HT1080 (cell line): Measurements from ENCODE around the gene CYTH4. TPM values are rescaled to one million over a fixed set of nuclear protein-coding genes. Genes with fewer than 3 reads are reported as not detected.
"Not testable (repeated sequence)": the region's sequence is repeated elsewhere in the genome, so short reads cannot be mapped to it uniquely, and the experiment has no call there.

Experiments
- DNase-seq: peaks from one replicate; pipeline ENCODE4 v3.0.0-alpha.2; 2015; ENCODE audit warnings: low read depth
- total RNA-seq: library from RNA; depleted of rRNA; stranded (reverse); fragments of >200 nt; shearing (Covaris generic); gene quantifications from 2 replicates; pipeline ENCODE4 v1.2.3, GENCODE V29; 2014

The CYTH4 gene
- total RNA-seq, 1 experiment from 2014 or later: 2.6 TPM

DNA sequence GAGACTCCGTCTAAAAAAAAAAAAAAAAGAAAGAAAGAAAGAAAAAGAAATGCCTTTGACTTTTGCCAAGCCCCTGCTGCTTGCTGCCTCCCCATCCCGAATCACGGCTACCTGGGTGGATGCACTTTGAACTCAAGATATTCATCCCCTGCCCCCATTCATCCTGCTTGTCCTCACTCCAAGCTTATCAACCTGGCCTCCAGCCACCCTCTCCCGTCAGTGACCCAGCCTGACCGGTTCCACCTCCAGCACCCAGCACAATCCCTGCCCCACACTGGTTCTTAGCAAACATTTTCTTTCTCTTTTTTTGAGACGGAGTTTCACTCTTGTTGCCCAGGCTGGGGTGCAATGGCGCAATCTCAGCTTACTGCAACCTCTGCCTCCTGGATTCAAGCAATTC is 44.4 kb downstream of the CYTH4 start:
- DNase-seq: no peak

DNA sequence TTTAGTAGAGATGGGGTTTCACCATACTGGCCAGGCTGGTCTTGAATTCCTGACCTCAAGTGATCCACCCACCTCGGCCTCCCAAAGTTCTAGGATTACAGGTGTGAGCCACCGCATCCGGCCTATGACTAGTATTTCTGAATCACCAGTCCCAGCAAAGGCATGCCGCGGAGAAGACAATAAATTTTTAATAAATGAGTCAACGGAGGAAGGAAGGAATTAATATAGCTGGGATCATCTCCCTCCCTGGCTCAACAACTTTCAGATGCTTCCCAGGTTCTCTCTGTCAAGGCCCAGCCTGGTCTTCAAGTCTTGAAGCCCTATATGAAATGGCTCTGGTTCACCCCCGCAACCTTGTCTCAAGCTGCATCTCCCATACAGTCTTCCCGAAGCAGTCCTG is 45.7 kb downstream of the CYTH4 start:
- DNase-seq: peak; percentile 99

DNA sequence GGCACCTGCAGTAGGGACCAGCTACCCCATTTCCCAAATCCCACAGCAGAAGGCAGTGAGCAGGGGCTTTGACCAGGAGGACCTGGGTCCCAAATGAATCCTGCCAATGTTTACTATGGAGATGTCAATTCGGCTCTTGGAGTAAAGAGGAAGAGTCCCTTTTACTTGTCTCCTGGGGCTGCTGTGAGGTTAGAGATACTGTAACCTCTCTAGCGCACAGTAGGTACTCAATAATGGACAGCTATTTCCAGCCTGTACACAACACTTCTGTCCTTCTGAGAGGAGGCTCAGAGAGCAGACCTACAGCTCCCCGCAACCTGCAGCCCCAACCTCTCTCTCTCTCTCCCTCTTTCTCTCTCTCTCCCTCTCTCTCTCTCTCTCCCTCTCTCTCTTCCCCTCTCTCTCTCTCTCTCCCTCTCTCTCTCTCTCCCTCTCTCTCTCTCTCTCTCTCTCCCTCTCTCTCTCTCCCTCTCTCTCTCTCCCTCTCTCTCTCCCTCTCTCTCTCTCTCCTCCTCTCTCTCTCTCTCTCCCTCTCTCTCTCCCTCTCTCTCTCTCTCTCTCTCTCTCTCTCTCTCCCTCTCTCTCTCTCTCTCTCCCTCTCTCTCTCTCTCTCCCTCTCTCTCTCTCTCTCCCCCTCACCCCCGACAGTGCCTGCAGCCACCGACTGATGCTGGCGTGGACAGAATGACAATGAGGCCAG is 46.4 kb downstream of the CYTH4 start:
- DNase-seq: not testable (repeated sequence)

DNA sequence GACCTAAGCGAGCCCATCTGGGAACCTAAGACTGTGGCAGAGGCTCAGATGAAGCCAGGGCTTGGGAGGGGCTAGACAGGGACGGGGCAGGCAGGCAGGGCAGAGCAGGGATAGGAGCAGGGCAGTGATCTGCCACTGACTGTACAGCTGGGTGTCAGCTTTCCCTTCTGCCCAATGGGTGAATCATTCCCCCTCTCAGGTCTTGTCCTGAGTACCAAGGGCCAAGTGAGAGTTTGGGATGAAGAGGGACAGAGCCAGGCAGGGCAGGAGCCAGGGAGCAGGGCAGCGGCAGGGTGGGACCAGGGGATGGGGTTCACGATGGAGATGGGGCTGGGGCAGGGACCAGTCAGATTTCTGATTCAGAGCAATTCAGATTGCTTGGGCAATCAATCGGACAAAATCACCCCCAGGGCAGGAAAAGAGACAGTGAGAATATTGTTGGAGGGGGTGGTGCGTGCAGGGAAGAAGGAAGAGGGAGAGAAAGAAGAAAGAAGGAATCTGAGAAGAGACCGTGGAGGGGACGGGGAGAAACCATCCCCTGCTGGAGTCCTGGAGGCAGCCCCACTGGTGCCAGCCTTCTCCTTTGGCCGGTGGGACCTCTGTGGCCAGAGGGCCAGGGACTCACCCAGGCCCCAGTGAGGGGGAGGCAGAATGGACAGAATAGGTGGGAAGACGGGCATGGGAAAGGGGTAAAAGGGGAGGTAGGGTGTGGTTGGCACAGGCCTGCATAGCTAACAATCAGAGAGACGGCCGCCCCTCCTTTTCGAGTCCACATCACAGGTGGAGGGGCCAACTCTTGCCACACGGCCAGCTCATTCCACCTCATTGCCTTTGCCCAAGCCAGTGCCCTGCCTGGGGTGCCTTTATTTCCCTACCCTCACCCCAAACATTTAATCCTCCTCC is 47.2 kb downstream of the CYTH4 start:
- peak; percentile 61 for DNase-seq

DNA sequence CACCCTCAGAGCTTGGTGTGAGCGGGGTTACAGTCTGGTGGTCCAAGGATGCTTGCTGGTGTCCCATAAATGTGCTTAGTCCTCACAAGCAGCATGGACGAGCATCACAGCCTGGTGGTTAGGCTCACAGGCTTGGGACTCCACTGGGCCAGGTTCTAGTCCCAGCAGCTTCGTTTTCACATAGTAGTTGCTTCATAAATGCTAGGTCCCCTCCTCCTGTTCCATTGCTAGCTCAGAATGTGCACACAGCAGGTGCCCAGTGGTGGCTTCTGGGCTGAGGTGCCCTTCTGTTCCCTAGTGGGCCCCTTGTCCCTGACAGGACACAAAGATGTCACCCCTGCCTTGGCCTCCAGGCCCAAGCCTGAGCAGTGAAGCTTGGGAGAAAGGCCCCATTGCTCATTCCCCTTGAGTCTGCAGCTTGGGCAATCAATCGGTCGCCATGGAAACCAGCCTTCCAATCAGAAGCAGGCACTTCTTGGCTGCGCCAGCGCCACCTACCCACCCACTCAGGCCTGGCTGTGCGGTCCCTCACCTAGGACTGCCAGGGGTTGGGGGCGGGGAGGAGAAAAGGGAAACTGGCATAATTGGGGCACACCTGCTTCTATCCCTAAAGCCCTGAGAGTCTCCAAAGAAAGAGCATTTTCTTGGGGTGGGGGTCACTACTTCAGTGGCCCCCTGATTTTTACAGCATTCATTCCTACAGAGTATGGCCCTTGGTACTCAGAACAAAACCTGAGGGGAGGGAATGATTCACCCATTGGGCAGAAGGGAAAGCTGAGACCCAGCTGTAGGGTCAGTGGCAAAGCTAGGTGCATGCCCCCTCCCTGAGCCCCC is 48.1 kb downstream of the CYTH4 start:
- peak; percentile 88 for DNase-seq

DNA sequence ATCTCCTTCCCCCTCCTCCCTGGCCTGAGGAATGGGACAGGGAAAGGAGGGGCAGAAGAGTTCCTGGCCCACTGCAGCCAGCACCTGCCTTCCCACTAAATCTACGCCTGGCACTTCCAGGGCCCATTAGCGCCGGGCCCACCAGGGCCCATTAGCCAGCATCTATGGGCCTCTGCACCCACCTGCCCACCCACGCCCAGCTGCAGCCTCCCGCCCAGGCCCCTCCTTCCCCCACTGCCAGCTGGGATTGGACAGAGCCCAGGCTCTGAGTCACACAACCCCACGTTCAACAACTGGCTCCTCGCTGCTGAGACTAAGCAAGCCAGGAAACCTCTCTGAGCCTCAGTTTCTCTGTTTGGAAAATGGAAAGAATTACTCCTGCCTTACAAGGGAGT is 48.7 kb downstream of the CYTH4 start:
- DNase-seq: peak; percentile 66

DNA sequence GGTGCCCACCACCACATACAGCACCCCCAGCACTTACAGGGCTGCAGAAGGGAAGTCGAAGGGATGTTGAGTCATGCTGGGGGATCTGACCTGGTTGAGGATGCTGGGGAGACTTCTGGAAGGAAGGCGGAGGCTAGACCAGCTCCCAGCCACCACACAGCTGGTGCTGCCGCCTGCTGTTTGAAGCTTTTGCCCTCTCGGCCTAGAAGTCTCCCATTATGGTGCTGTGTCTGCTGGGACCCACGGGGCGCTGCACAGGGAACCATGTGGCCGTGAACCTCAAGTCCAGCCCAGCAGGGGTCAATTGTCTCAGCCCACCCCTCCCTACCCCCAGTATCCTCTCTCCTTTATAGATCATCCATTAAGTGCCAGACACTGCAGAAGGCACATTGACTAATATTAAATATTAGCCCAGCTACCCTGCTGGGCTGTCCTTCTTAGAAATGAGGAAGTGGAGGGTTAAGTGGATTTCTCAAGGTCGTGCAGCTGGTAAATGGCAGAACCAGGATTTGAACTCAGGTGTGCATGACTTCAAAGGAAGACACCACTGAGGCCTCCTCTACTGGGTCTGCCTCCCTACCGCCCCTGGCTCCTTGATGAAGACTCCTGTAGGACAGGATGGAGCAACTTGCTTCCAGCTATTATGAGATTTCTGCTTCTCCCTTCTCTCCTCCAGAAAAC is 49.7 kb downstream of the CYTH4 start:
- DNase-seq: peak; percentile 80

DNA sequence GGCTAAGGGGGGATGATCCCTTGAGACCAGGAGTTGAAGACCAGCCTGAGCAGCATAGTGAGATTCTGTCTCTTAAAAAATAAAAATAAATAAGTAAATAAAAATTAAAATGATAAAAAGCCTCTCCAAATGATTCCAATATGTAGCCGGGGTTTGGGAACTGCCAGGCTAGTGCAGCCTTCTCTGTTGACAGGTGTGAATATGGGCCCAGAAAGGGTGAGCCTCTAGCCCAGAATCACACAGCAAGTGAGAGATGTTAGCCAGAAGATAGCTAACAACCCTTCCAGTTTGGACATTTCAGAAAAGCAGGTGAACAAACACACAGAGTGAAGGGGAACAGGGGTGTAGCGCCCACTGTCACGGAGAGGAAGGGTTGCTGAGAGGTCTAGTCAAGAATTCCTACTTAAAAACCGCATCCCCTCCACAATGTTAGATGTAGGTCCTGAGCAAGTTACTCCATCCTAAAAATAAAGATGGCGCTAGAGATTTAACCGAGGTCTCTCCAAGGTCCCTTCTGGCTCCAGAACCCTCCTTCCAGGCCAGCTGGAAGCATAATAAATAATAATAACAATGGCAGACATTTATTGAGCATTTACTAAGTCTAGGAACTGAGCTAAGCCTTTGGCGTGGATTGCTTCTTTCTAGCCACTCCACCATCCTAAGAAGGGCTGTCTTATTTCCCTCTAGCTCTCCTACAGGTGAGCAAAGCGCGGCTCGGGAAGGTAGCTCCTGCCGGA is 51.6 kb downstream of the CYTH4 start:
- no peak for DNase-seq

DNA sequence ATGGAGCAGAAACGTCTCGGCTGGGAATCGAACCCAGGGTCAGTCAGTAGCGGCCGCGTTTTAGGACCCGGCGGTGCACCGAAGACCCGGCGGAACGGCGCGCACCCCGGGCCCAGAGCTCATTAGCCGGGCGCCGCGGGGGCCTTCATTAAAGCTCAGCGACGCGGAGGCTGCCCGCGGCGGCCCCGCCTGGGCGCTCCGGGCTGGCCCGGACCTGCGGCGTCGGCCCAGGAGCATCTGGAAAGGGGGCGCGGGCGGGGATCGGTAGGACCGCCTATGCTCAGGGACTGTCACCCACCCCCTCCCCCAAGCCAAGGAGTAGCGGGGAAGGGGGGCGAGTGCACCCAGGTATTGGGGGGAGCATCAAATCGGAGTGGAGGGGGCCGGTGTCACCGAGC is 52.2 kb downstream of the CYTH4 start:
- no peak for DNase-seq

DNA sequence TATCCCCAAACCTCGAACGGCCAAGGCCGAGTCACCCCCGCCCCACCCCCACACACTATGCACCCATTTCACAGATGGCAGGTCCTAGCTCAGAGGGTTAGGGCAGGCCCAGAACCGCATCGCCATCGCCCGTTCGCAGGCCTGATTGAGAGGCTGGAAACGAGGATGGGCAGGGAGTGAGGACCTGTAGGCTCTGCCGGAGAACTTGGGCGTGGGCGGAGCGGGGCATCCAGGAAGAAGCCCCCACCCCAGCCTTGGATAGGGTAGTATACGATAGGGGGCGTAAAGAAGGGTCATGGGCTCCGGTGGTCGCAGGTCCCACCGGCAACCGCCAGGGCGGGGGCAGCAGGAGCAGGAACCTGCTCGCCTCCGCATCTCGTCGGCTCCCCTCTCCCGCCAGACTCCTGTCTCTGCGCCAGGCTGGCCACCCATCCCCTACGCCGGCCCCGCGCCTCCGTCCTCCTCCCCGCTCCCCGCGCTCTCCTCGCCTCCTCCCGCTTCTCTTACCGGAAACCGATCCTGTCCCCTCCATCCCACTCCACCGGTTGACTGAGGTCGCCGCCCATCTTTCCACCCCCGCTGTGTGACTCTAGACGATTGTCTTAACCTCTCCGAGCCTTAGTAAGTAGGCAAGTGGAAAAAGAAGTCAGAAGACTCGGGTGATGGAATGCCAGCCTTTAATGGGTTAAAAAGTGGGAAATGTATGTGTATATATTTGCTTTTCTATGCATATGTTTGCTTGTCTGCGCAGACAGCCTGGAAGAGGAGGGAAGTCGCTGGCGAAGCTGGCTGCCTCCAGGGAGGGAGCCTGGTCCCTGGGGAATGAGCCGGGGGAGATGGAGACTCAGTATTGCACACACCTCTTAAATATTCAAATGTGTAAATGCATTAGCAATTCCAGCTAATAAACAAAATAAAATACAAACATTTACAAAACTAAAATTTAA is 52.8 kb downstream of the CYTH4 start:
- DNase-seq: no peak

DNA sequence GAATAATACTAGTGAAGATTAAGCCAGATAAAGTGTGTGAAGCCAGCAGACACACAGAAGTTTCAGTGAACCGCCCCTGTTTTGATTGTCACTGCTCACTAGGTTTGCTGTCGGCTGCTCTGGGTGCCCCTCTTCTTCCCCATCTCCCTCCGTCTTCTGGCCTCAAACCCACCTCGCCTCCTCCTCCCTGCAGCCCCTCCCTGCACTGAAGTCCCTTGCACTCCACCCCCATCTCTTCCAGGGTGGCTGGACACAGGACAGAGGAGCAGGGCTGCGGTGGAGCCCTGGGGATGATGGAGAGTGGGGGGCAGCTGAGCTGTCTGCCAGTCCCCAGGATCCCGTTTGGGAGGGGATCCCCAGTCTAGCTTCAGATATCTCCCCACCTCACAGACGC is 53.5 kb downstream of the CYTH4 start:
- no peak for DNase-seq

DNA sequence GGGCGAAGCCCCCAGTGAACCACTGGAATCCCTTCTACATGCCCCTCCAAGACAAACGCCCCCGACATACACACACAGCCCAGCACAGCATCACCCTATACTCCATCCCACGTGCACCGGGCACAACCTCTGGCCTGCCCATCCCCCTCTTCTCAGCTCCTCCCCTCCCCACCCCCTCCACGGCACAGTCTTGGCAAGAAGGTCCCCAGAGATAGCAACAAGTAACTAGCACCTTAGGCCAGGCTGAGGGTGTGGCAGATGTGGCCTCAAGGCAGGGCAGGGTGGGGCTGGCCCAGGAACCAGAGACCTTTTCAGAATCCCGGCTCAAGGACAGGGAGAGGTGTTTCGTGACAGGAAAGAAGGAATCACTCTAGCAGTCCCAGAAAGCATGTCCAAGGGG is 54.3 kb downstream of the CYTH4 start:
- DNase-seq: no peak

DNA sequence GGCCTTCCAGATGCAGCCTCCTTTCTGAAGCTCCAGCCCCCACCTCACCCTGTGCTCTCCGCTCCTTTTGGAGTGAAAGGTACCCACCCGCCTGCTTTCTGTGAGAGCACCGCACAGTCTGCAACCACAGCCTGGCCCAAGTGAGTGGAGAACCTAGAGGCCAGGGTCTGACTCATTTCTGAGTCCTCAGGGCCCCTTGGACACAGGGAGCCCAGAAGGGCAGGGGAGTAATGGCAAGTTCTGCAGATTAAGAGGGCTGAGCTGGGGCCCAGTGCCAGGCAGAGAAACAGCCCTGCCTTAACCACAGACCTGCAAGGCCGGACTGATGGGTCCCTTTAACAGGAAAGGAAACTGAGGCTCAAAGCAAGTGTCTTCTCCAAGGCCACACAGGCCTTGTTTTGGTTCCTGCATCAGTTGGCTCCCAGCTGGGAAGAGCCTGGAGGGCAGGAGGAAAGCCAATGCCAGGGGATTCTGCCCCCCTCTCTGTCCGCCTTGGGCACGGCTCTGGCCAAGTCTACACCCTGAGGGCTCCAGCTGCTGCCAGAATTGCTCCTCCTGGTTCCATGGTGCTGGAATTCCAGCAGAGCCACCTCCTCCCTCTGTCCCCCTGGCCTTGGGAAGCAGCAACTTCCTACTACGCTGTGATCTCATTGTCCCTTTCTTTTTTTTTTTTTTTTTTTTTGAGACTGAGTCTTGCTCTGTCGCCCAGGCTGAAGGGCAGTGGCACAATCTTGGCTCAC is 55.1 kb downstream of the CYTH4 start:
- peak; percentile 70 for DNase-seq

DNA sequence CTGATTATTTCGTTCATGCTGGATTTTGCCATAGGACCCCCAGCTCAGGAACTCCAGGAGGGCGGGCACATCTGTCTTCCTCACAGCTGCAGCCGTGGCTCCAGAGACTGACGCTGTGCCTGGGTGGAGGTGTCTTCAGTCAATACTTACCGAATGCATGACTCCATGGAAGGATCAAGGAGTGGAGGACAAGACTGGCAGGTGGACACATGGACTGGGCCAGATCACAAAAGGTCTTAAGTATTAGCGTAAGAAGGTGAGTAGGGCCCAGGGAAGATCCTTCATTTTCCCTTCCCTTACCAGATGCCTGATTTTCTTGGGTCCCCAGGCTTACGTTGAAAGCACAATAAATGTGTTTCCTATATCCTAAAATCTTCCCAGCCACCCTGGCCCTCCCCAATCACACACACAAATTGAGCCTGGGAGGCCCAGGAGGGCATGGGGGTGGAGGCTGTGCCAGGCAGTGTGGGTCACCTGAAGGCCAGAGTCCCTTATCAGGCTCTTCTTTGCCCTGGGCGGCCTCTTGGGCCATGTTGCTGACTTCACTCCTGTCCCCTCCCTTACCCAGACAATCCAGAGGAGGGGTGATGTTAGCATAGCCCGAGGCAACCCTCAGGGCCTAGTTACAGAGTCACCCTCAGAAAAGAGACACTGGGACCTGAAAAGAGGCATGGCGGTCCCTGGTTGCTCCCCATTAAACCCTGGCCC is 56.4 kb downstream of the CYTH4 start:
- DNase-seq: no peak

DNA sequence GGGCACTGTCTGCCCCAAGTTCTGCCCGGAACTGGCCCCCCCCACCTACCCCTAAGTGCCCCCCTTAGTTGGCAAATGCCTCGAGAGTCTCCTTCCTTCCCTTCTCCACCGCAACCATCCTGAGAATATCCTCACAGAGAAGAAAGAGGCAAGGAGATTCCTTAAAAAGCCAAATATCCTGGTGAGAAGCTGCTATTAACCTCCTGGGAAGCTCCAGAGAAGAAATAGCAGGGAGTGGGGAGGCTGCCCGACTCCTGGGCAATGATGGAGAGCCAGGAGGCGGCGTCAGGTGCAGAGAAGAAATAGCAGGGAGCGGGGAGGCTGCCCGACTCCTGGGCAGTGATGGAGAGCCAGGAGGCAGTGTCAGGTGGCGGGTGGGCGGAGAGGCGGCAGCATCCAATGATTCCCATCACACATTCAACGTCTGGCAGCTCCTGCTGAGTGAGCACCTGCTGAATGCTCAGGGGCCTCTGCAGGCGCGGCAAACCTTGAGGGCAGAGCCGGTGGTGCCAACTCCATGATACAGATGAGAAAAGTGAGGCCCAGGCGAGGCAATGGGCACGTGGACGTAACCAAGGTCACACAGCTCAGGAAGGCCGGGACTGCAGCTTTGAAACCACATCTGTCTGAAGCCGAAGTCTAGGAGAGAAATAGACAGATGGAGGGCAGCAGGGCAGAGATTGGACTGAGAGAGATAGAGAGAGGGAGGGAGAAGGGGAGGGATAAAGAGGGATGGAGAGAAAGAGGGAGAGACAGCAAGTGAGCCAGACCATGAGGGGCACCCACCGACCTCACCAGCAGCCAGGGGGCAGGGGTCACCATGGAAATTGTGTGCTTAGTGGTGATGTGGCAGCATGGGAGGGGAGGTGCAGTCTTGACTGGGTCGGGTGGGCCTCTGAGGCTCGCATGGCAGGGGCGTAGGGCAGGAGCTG is 58.3 kb downstream of the CYTH4 start:
- DNase-seq: no peak

DNA sequence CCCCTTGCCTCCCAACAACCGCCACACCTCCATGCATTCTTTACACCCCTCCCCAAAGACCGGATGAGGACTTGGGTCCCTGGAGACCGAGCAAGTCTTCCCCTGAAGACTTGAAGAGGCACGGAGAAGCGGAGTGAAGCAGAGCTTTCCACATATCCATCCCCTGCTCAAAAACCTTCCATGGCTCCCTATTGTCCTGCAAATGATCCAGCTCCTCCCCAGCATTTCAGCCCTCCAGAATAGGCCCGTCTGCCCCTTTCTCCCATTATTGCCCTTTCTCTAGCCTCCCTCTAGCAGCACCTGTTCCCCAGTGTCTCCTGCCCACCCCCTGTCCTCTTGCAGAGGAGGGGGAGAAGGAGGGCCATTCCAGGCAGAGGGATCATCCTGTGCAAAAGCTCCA is 59.8 kb downstream of the CYTH4 start:
- DNase-seq: no peak

DNA sequence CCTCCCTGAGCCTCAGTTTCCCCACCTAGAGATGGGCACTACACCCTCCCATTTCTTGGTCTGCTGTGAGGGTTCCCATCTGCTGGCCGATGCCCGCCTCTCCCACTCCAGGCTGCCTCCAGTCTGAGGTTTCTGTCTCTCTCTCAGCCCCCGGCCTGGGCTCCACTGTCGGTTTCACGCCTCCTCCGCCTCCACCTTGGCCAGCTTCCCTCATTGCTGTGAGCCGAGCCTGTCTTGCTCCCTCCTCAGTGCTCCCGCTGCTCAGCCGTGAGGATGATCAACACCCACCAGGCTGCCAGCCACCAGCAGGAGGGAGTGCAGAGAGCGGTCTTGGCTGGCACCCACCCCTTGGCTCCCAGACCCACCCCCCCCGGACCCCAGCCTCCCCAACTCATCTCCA is 61.0 kb downstream of the CYTH4 start:
- no peak for DNase-seq
